ENCODE data around the gene KLHL35. TPM values are rescaled to one million over a fixed set of nuclear protein-coding genes. Genes with fewer than 3 reads are reported as not detected.

KLHL35 gene
- total and polyA plus RNA-seq, 2 donors (not counting 1 experiment from before 2014, with no cell fraction given): 0.42 to 1.3 TPM

- Histone ChIP-seq H3K36me3 (ENCODE audit: control insufficient read depth, insufficient read depth, low read length) (peaks cover 18% of the 10 kb centered on the region), H3K4me2 (ENCODE audit: extremely low read depth, insufficient read depth, low read length) (peak within 1 kb of the TSS; percentile 81), H3K9ac (ENCODE audit: insufficient read depth, low read length) (peak within 1 kb of the TSS; percentile 87), H3K79me2 (ENCODE audit: control insufficient read depth, insufficient read depth, low read length) (peaks cover 52% of the 10 kb centered on the region), H4K20me1 (ENCODE audit: control insufficient read depth, extremely low read depth, insufficient read depth, low read length) (no peaks in the 10 kb centered on the region), H3K4me3 (replicated peaks in 1 of 4; ENCODE audit: control extremely low read depth in 1 of 4, insufficient read depth in 1 of 4, low read depth in 3 of 4, low read length in 4 of 4) (peak within 1 kb of the TSS; percentile 83 to 96 (median 96)), H3K27ac (ENCODE audit: insufficient read depth, low read length) (peak within 1 kb of the TSS; percentile 87), H3K4me1 (ENCODE audit: control insufficient read depth, extremely low read depth, insufficient read depth, low read length) (peaks cover 15% of the 10 kb centered on the region), H3K27me3 (ENCODE audit: control insufficient read depth, insufficient read depth, low read length) (no peaks in the 10 kb centered on the region), H3K9me3 (ENCODE audit: control insufficient read depth, insufficient read depth, low read depth, low read length) (no peaks in the 10 kb centered on the region), H2AFZ (ENCODE audit: low read length) (no peak within 1 kb of the TSS)
- DNase-seq (ENCODE audit: low read depth in 2 of 2): peak; percentile 90 to 92
- no peak for TF ChIP-seq CTCF (conservative IDR thresholded peaks at IDR 0.05 in 1 of 2, IDR thresholded peaks at IDR 0.05 in 1 of 2; ENCODE audit: low read depth in 1 of 2, low read length in 2 of 2)
- TF ChIP-seq EZH2 (IDR thresholded peaks at IDR 0.05; ENCODE audit: low read length, missing control alignments): no peak
These were observed 33.5 kb downstream of the KLHL35 start, which contains the start of gene RPS3 for GRCh38 chr11:75399344-75400145. Gene RPS3 (plus strand): TSS chr11:75399518. CDS start chr11:75399548, 30 bp downstream.

GRCh38 chr11:75398906-75399305, 34.1 kb downstream of the KLHL35 start:
- Histone ChIP-seq H3K27me3 (ENCODE audit: control insufficient read depth, insufficient read depth, low read length) (no peaks in the 10 kb centered on the region), H3K4me3 (replicated peaks in 1 of 4; ENCODE audit: control extremely low read depth in 1 of 4, insufficient read depth in 1 of 4, low read depth in 3 of 4, low read length in 4 of 4) (peak overlapping the region in 1 of 4 experiments; percentile 95)

More at GRCh38 chr11:75398906-75399305, 34.1 kb downstream of the KLHL35 start:
- Histone ChIP-seq H3K36me3 (ENCODE audit: control insufficient read depth, insufficient read depth, low read length) (peaks cover 13% of the 10 kb centered on the region), H3K9ac (ENCODE audit: insufficient read depth, low read length) (no peak overlapping the region), H4K20me1 (ENCODE audit: control insufficient read depth, extremely low read depth, insufficient read depth, low read length) (no peaks in the 10 kb centered on the region), H3K4me1 (ENCODE audit: control insufficient read depth, extremely low read depth, insufficient read depth, low read length) (peaks cover 10% of the 10 kb centered on the region), H3K79me2 (ENCODE audit: control insufficient read depth, insufficient read depth, low read length) (peaks cover 45% of the 10 kb centered on the region), H3K27ac (ENCODE audit: insufficient read depth, low read length) (no peak overlapping the region), H3K9me3 (ENCODE audit: control insufficient read depth, insufficient read depth, low read depth, low read length) (no peaks in the 10 kb centered on the region), H2AFZ (ENCODE audit: low read length) (no peak overlapping the region), H3K4me2 (ENCODE audit: extremely low read depth, insufficient read depth, low read length) (no peak overlapping the region)
- TF ChIP-seq CTCF (conservative IDR thresholded peaks at IDR 0.05 in 1 of 2, IDR thresholded peaks at IDR 0.05 in 1 of 2; ENCODE audit: low read depth in 1 of 2, low read length in 2 of 2): no peak
- no peak for DNase-seq (ENCODE audit: low read depth in 2 of 2)
